ENCODE data around the gene SPRR5.
A peak's percentile ranks its signal among the peaks of the same experiment; 100 is the strongest.

Gene SPRR5

GRCh38 chr1:152983234-152983633 is 36.2 kb downstream of the SPRR5 start:
- no peak for DNase-seq (ENCODE audit: low spot score)

GRCh38 chr1:152983743-152984142 is 36.7 kb downstream of the SPRR5 start, which contains the start of gene SPRR1A:
Gene SPRR1A, plus strand, starts transcription at chr1:152984081. Its CDS starts 1,150 bp downstream, at chr1:152985231.
- no peak for DNase-seq (ENCODE audit: low spot score)

- DNase-seq (ENCODE audit: low spot score): no peak
Observed at GRCh38 chr1:152986578-152986977, 39.6 kb downstream of the SPRR5 start.

- no peak for DNase-seq (ENCODE audit: low spot score)
Observed at GRCh38 chr1:152993186-152993585, 46.2 kb downstream of the SPRR5 start.

GRCh38 chr1:152995842-152996241 is 48.8 kb downstream of the SPRR5 start:
- no peak for DNase-seq (ENCODE audit: low spot score)

GRCh38 chr1:152996633-152997400 is 49.8 kb downstream of the SPRR5 start:
- peak; percentile 86 for DNase-seq (ENCODE audit: low spot score)

GRCh38 chr1:152997901-152998300 is 50.9 kb downstream of the SPRR5 start:
- no peak for DNase-seq (ENCODE audit: low spot score)

GRCh38 chr1:152998476-152998875 is 51.5 kb downstream of the SPRR5 start:
- no peak for DNase-seq (ENCODE audit: low spot score)

All from pons (tissue), 1 donor.